MV-4-11 (cell line): Measurements from ENCODE around the gene MCF2L2.

Source experiments
- DNase-seq: peaks from one replicate; lab custom pipeline; 2025; lab: John Stamatoyannopoulos, UW

Gene MCF2L2

GRCh38 chr3:183327343-183327742, 101.1 kb downstream of the MCF2L2 start:
- no peak for DNase-seq

GRCh38 chr3:183324083-183324482, 104.3 kb downstream of the MCF2L2 start:
- no peak for DNase-seq

GRCh38 chr3:183319371-183319770, 109.0 kb downstream of the MCF2L2 start:
- DNase-seq: no peak

GRCh38 chr3:183318877-183319276, 109.5 kb downstream of the MCF2L2 start:
- DNase-seq: peak; percentile 44

- no peak for DNase-seq
Observed at GRCh38 chr3:183317886-183318865, 110.2 kb downstream of the MCF2L2 start.

- DNase-seq: no peak
Observed at GRCh38 chr3:183317271-183317670, 111.1 kb downstream of the MCF2L2 start.

GRCh38 chr3:183315739-183316138, 112.7 kb downstream of the MCF2L2 start:
- DNase-seq: no peak

GRCh38 chr3:183313764-183314163, 114.7 kb downstream of the MCF2L2 start:
- DNase-seq: no peak

- DNase-seq: peak; percentile 94
Observed at GRCh38 chr3:183313351-183313750, 115.1 kb downstream of the MCF2L2 start.

GRCh38 chr3:183312433-183312832, 116.0 kb downstream of the MCF2L2 start:
- DNase-seq: no peak

GRCh38 chr3:183310936-183311335, 117.5 kb downstream of the MCF2L2 start:
- no peak for DNase-seq

- no peak for DNase-seq
Observed at GRCh38 chr3:183309276-183309675, 119.1 kb downstream of the MCF2L2 start.

- DNase-seq: peak; percentile 52
Observed at GRCh38 chr3:183308751-183309150, 119.7 kb downstream of the MCF2L2 start.

- no peak for DNase-seq
Observed at GRCh38 chr3:183307749-183308148, 120.7 kb downstream of the MCF2L2 start.

- peak; percentile 99 for DNase-seq
Observed at GRCh38 chr3:183306798-183307671, 121.4 kb downstream of the MCF2L2 start.

GRCh38 chr3:183303690-183304089, 124.7 kb downstream of the MCF2L2 start:
- no peak for DNase-seq

- peak; percentile 29 for DNase-seq
Observed at GRCh38 chr3:183301937-183302580, 126.4 kb downstream of the MCF2L2 start.

GRCh38 chr3:183300996-183301562, 127.3 kb downstream of the MCF2L2 start:
- DNase-seq: no peak

- DNase-seq: no peak
Observed at GRCh38 chr3:183299976-183300375, 128.4 kb downstream of the MCF2L2 start.

GRCh38 chr3:183298701-183299153, 129.7 kb downstream of the MCF2L2 start:
- DNase-seq: peak; percentile 84

- DNase-seq: no peak
Observed at GRCh38 chr3:183296944-183297343, 131.5 kb downstream of the MCF2L2 start.

- peak; percentile 97 for DNase-seq
Observed at GRCh38 chr3:183295211-183295610, 133.2 kb downstream of the MCF2L2 start.
